ENCODE measurements around the gene TFEC. TPM values are rescaled to one million over a fixed set of nuclear protein-coding genes. Genes with fewer than 3 reads are reported as not detected.

TFEC gene
- total and polyA plus RNA-seq, 2 of the 4 experiments (the other 2 are of a cell fraction), result under 0.01 to 0.02 TPM

- TF ChIP-seq CEBPB (IDR thresholded peaks at IDR 0.05; ENCODE audit: low read depth, low read length) (no peak), MAFK (IDR thresholded peaks at IDR 0.05; ENCODE audit: low read depth, low read length) (no peak), NFE2L2 (IDR thresholded peaks at IDR 0.05; ENCODE audit: low read depth, low read length) (no peak), MAZ (IDR thresholded peaks at IDR 0.05; ENCODE audit: borderline replicate concordance, low read depth, low read length) (no peak), FOS (IDR thresholded peaks at IDR 0.05; ENCODE audit: low read depth, low read length) (no peak), CHD1 (IDR thresholded peaks at IDR 0.05; ENCODE audit: low read depth, low read length) (no peak), RCOR1 (IDR thresholded peaks at IDR 0.05; ENCODE audit: insufficient replicate concordance, low read length) (no peak), RAD21 (IDR thresholded peaks at IDR 0.05; ENCODE audit: low read length) (no peak), POLR2A (IDR thresholded peaks at IDR 0.05; ENCODE audit: low read depth, low read length) (no peak)
- TF ChIP-seq, protein P1, sequence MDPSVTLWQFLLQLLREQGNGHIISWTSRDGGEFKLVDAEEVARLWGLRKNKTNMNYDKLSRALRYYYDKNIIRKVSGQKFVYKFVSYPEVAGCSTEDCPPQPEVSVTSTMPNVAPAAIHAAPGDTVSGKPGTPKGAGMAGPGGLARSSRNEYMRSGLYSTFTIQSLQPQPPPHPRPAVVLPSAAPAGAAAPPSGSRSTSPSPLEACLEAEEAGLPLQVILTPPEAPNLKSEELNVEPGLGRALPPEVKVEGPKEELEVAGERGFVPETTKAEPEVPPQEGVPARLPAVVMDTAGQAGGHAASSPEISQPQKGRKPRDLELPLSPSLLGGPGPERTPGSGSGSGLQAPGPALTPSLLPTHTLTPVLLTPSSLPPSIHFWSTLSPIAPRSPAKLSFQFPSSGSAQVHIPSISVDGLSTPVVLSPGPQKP (IDR thresholded peaks at IDR 0.05; ENCODE audit: borderline replicate concordance, low read depth, low read length), result no peak
- H2BK20ac ChIP-seq (ENCODE audit: low read depth, low read length), result no peak overlapping the region
- intact Hi-C loops (cut with micrococcal nuclease), result no loop called here
- POLR2A ChIA-PET (ENCODE audit: unreplicated experiment), result no interaction called here
- H3K4ac ChIP-seq (ENCODE audit: low read depth, low read length), result no peak overlapping the region
- no peak overlapping the region for H4K91ac ChIP-seq (ENCODE audit: insufficient read depth, low read depth, low read length)
- no peak overlapping the region for H2AK5ac ChIP-seq (ENCODE audit: low read depth, low read length)
- H3K56ac ChIP-seq (ENCODE audit: extremely low read depth, insufficient read depth, low read length), result no peak overlapping the region
- no TSS peak for BruUV-seq (replicated peaks)
- H3K4me1 ChIP-seq (ENCODE audit: control insufficient read depth, insufficient read depth, low read length), result no peaks in the 10 kb centered on the region
- no peak overlapping the region for H3K14ac ChIP-seq (replicated peaks; ENCODE audit: low read depth, low read length)
- no peaks in the 10 kb centered on the region for H3K9me3 ChIP-seq (ENCODE audit: control insufficient read depth, insufficient read depth, low read length)
- H3K27me3 ChIP-seq (ENCODE audit: control insufficient read depth, insufficient read depth, low read length), result no peaks in the 10 kb centered on the region
- no peak overlapping the region for H4K5ac ChIP-seq (ENCODE audit: low read depth, low read length)
- no peaks in the 10 kb centered on the region for H3K9me1 ChIP-seq (ENCODE audit: insufficient read depth, low read length)
- H3K23ac ChIP-seq (ENCODE audit: low read depth, low read length), result no peak overlapping the region
- no peak overlapping the region for H4K8ac ChIP-seq (ENCODE audit: low read depth in 2 of 2, low read length in 2 of 2)
- H3K9ac ChIP-seq (ENCODE audit: low read depth, low read length), result no peak overlapping the region
- H2AFZ ChIP-seq (replicated peaks; ENCODE audit: low read length, poor library complexity), result no peak overlapping the region
- no peak overlapping the region for H3K4me3 ChIP-seq (ENCODE audit: insufficient read depth, low read depth, low read length)
- dilution Hi-C loops (cut with HindIII; ENCODE audit: low sequenced_read_pairs, unreplicated experiment), result no loop called here
- no peak overlapping the region for H3K27ac ChIP-seq (ENCODE audit: insufficient read depth, low read length)
- H3K79me1 ChIP-seq (ENCODE audit: low read depth in 1 of 2, low read length in 2 of 2), result no peaks in the 10 kb centered on the region
- H2BK120ac ChIP-seq (ENCODE audit: low read depth, low read length), result no peak overlapping the region
- H3K18ac ChIP-seq (ENCODE audit: low read depth, low read length), result no peak overlapping the region
- H4K20me1 ChIP-seq (ENCODE audit: insufficient read depth, low read length), result no peaks in the 10 kb centered on the region
- no peak overlapping the region for H3K4me2 ChIP-seq (ENCODE audit: low read depth, low read length)
- DNase-seq (no peak), ATAC-seq (ENCODE audit: low read depth) (no peak)
- no peak overlapping the region for H2BK15ac ChIP-seq (ENCODE audit: low read depth, low read length)
- WGBS, 2 experiments (ENCODE audit: extremely low coverage in 2 of 2, insufficient read length in 1 of 2), result 83% methylated on average over 1 of the region's 3 CpGs; no CpG with 5 or more reads in 1 of the 2 experiments
- H2AK9ac ChIP-seq (replicated peaks; ENCODE audit: low read depth, low read length, poor library complexity), result no peak overlapping the region
- in situ Hi-C loops (cut with MboI; ENCODE audit: low sequenced_read_pairs), result no loop called here
- H3K36me3 ChIP-seq (ENCODE audit: control insufficient read depth, insufficient read depth, low read length), result no peaks in the 10 kb centered on the region
- CTCF ChIA-PET, result no interaction called here
- no peak overlapping the region for H2BK5ac ChIP-seq (ENCODE audit: low read depth, low read length, poor library complexity, severe bottlenecking)
Measured at GRCh38 chr7:115889669-115889984, 140.9 kb downstream of the TFEC start.
